ENCODE measurements around the gene PAPLN.

The PAPLN gene

GRCh38 chr14:73249108-73249507 is 11.8 kb downstream of the PAPLN start:
- H3K4me1 Mint-ChIP-seq = peaks cover 17% of the 10 kb centered on the region
- H3K4me3 Mint-ChIP-seq = no peak overlapping the region
- no peak overlapping the region for H3K27ac Mint-ChIP-seq
- H3K9me3 Mint-ChIP-seq = no peaks in the 10 kb centered on the region
- H3K36me3 Mint-ChIP-seq = no peaks in the 10 kb centered on the region
- H3K27me3 Mint-ChIP-seq = peaks cover 6% of the 10 kb centered on the region

GRCh38 chr14:73249564-73250316 is 12.4 kb downstream of the PAPLN start:
- Mint-ChIP-seq H3K9me3 (no peaks in the 10 kb centered on the region), H3K4me3 (no peak overlapping the region)

GRCh38 chr14:73250317-73250713 is 13.0 kb downstream of the PAPLN start:
- Mint-ChIP-seq H3K4me3 (no peak overlapping the region), H3K9me3 (no peaks in the 10 kb centered on the region), H3K27me3 (peaks cover 2% of the 10 kb centered on the region), H3K4me1 (peaks cover 13% of the 10 kb centered on the region), H3K27ac (no peak overlapping the region), H3K36me3 (no peaks in the 10 kb centered on the region)

More at GRCh38 chr14:73249564-73250316, 12.4 kb downstream of the PAPLN start:
- Mint-ChIP-seq H3K27me3 (peaks cover 5% of the 10 kb centered on the region), H3K27ac (no peak overlapping the region), H3K4me1 (peaks cover 17% of the 10 kb centered on the region), H3K36me3 (no peaks in the 10 kb centered on the region)

GRCh38 chr14:73250781-73251500 is 13.6 kb downstream of the PAPLN start:
- peaks cover 13% of the 10 kb centered on the region for H3K4me1 Mint-ChIP-seq
- no peaks in the 10 kb centered on the region for H3K9me3 Mint-ChIP-seq
- H3K27ac Mint-ChIP-seq = no peak overlapping the region
- no peak overlapping the region for H3K4me3 Mint-ChIP-seq
- no peaks in the 10 kb centered on the region for H3K36me3 Mint-ChIP-seq
- peaks cover 2% of the 10 kb centered on the region for H3K27me3 Mint-ChIP-seq

GRCh38 chr14:73251516-73252215 is 14.4 kb downstream of the PAPLN start:
- H3K4me1 Mint-ChIP-seq = peaks cover 9% of the 10 kb centered on the region
- no peaks in the 10 kb centered on the region for H3K9me3 Mint-ChIP-seq
- no peak overlapping the region for H3K4me3 Mint-ChIP-seq
- no peak overlapping the region for H3K27ac Mint-ChIP-seq
- no peaks in the 10 kb centered on the region for H3K36me3 Mint-ChIP-seq
- H3K27me3 Mint-ChIP-seq = peaks cover 2% of the 10 kb centered on the region

- Mint-ChIP-seq H3K27ac (no peak overlapping the region), H3K4me1 (no peaks in the 10 kb centered on the region), H3K4me3 (no peak overlapping the region), H3K36me3 (no peaks in the 10 kb centered on the region), H3K9me3 (no peaks in the 10 kb centered on the region), H3K27me3 (no peaks in the 10 kb centered on the region)
Observed at GRCh38 chr14:73252491-73253322, 15.4 kb downstream of the PAPLN start.

- H3K36me3 Mint-ChIP-seq = no peaks in the 10 kb centered on the region
- no peaks in the 10 kb centered on the region for H3K4me1 Mint-ChIP-seq
- no peaks in the 10 kb centered on the region for H3K27me3 Mint-ChIP-seq
- H3K27ac Mint-ChIP-seq = no peak overlapping the region
- H3K9me3 Mint-ChIP-seq = no peaks in the 10 kb centered on the region
- H3K4me3 Mint-ChIP-seq = no peak overlapping the region
Observed at GRCh38 chr14:73253323-73253610, 16.0 kb downstream of the PAPLN start.

- Mint-ChIP-seq H3K9me3 (no peaks in the 10 kb centered on the region), H3K36me3 (no peaks in the 10 kb centered on the region), H3K27ac (no peak overlapping the region), H3K4me3 (no peak overlapping the region), H3K27me3 (no peaks in the 10 kb centered on the region), H3K4me1 (no peaks in the 10 kb centered on the region)
Observed at GRCh38 chr14:73253721-73254120, 16.4 kb downstream of the PAPLN start.

- no peak overlapping the region for H3K4me3 Mint-ChIP-seq
- H3K27me3 Mint-ChIP-seq = no peaks in the 10 kb centered on the region
- H3K9me3 Mint-ChIP-seq = no peaks in the 10 kb centered on the region
- H3K36me3 Mint-ChIP-seq = no peaks in the 10 kb centered on the region
- H3K27ac Mint-ChIP-seq = no peak overlapping the region
- no peaks in the 10 kb centered on the region for H3K4me1 Mint-ChIP-seq
Observed at GRCh38 chr14:73254247-73255004, 17.1 kb downstream of the PAPLN start.

GRCh38 chr14:73255005-73255400 is 17.7 kb downstream of the PAPLN start:
- Mint-ChIP-seq H3K27me3 (no peaks in the 10 kb centered on the region), H3K9me3 (no peaks in the 10 kb centered on the region), H3K4me1 (no peaks in the 10 kb centered on the region), H3K36me3 (no peaks in the 10 kb centered on the region), H3K27ac (no peak overlapping the region), H3K4me3 (no peak overlapping the region)

- no peaks in the 10 kb centered on the region for H3K9me3 Mint-ChIP-seq
- no peaks in the 10 kb centered on the region for H3K27me3 Mint-ChIP-seq
- no peaks in the 10 kb centered on the region for H3K36me3 Mint-ChIP-seq
- H3K27ac Mint-ChIP-seq = no peak overlapping the region
- H3K4me3 Mint-ChIP-seq = no peak overlapping the region
- no peaks in the 10 kb centered on the region for H3K4me1 Mint-ChIP-seq
Observed at GRCh38 chr14:73255693-73256225, 18.5 kb downstream of the PAPLN start.

- no peaks in the 10 kb centered on the region for H3K36me3 Mint-ChIP-seq
- no peaks in the 10 kb centered on the region for H3K4me1 Mint-ChIP-seq
- no peaks in the 10 kb centered on the region for H3K27me3 Mint-ChIP-seq
- no peak overlapping the region for H3K4me3 Mint-ChIP-seq
- H3K27ac Mint-ChIP-seq = no peak overlapping the region
- H3K9me3 Mint-ChIP-seq = no peaks in the 10 kb centered on the region
Observed at GRCh38 chr14:73258076-73258475, 20.8 kb downstream of the PAPLN start.

GRCh38 chr14:73258845-73259611 is 21.7 kb downstream of the PAPLN start:
- Mint-ChIP-seq H3K4me1 (no peaks in the 10 kb centered on the region), H3K27me3 (no peaks in the 10 kb centered on the region), H3K27ac (no peak overlapping the region), H3K4me3 (no peak overlapping the region), H3K36me3 (no peaks in the 10 kb centered on the region), H3K9me3 (no peaks in the 10 kb centered on the region)

- H3K27ac Mint-ChIP-seq = no peak overlapping the region
- H3K4me3 Mint-ChIP-seq = no peak overlapping the region
- H3K36me3 Mint-ChIP-seq = no peaks in the 10 kb centered on the region
- H3K4me1 Mint-ChIP-seq = no peaks in the 10 kb centered on the region
- no peaks in the 10 kb centered on the region for H3K9me3 Mint-ChIP-seq
- H3K27me3 Mint-ChIP-seq = no peaks in the 10 kb centered on the region
Observed at GRCh38 chr14:73259837-73260236, 22.5 kb downstream of the PAPLN start.
